Measurements from ENCODE around the gene NFATC2. TPM values are rescaled to one million over a fixed set of nuclear protein-coding genes. Genes with fewer than 3 reads are reported as not detected.

The NFATC2 gene
- total and polyA plus RNA-seq, 2 experiments from 2014 or later, result 4.9 to 8.3 TPM

GRCh38 chr20:51507216-51508036, 35.1 kb downstream of the NFATC2 start:
- Histone ChIP-seq H4K20me1 (ENCODE audit: insufficient read depth, poor library complexity, severe bottlenecking) (peaks cover 2% of the 10 kb centered on the region), H3K79me2 (no peaks in the 10 kb centered on the region), H3K9me2 (replicated peaks; ENCODE audit: insufficient read depth) (no peaks in the 10 kb centered on the region), H2AFZ (no peak overlapping the region), H3K9me3 (ENCODE audit: low read depth) (no peaks in the 10 kb centered on the region), H3K27ac (no peak overlapping the region), H3K4me1 (ENCODE audit: insufficient read depth) (no peaks in the 10 kb centered on the region), H3K27me3 (no peaks in the 10 kb centered on the region), H3K4me2 (no peak overlapping the region), H3K36me3 (replicated peaks; ENCODE audit: insufficient read depth, low read depth) (no peaks in the 10 kb centered on the region), H3K4me3 (no peak overlapping the region)
- TF ChIP-seq EZH2phosphoT487 (IDR thresholded peaks at IDR 0.05; ENCODE audit: low read depth, severe bottlenecking, unreplicated experiment) (no peak), EZH2 (IDR thresholded peaks at IDR 0.05; ENCODE audit: borderline replicate concordance) (no peak), CTCF (IDR thresholded peaks at IDR 0.05; ENCODE audit: poor library complexity) (no peak)
- DNase-seq (ENCODE audit: low spot score), result no peak
- 86% methylated on average over 19 of the region's 19 CpGs for WGBS (ENCODE audit: low lambda C conversion rate, missing lambda C conversion rate)

GRCh38 chr20:51506527-51507215, 35.8 kb downstream of the NFATC2 start:
- TF ChIP-seq EZH2phosphoT487 (IDR thresholded peaks at IDR 0.05; ENCODE audit: low read depth, severe bottlenecking, unreplicated experiment), result no peak
- TF ChIP-seq EZH2 (IDR thresholded peaks at IDR 0.05; ENCODE audit: borderline replicate concordance), result no peak
- no peak for TF ChIP-seq CTCF (IDR thresholded peaks at IDR 0.05; ENCODE audit: poor library complexity)
- Histone ChIP-seq H3K9me3 (ENCODE audit: low read depth) (no peaks in the 10 kb centered on the region), H3K27ac (no peak overlapping the region), H4K20me1 (ENCODE audit: insufficient read depth, poor library complexity, severe bottlenecking) (peaks cover 2% of the 10 kb centered on the region), H3K36me3 (replicated peaks; ENCODE audit: insufficient read depth, low read depth) (no peaks in the 10 kb centered on the region), H3K4me2 (no peak overlapping the region), H3K4me3 (no peak overlapping the region), H3K4me1 (ENCODE audit: insufficient read depth) (no peaks in the 10 kb centered on the region), H2AFZ (no peak overlapping the region), H3K27me3 (no peaks in the 10 kb centered on the region), H3K9me2 (replicated peaks; ENCODE audit: insufficient read depth) (no peaks in the 10 kb centered on the region), H3K79me2 (no peaks in the 10 kb centered on the region)
- WGBS (ENCODE audit: low lambda C conversion rate, missing lambda C conversion rate), result 93% methylated on average over 18 of the region's 18 CpGs
- no peak for DNase-seq (ENCODE audit: low spot score)

GRCh38 chr20:51505566-51505965, 37.0 kb downstream of the NFATC2 start:
- no peaks in the 10 kb centered on the region for H3K36me3 ChIP-seq (replicated peaks; ENCODE audit: insufficient read depth, low read depth)
- H2AFZ ChIP-seq, result no peak overlapping the region
- H3K9me3 ChIP-seq (ENCODE audit: low read depth), result no peaks in the 10 kb centered on the region
- H3K4me1 ChIP-seq (ENCODE audit: insufficient read depth), result no peaks in the 10 kb centered on the region
- H3K27me3 ChIP-seq, result no peaks in the 10 kb centered on the region
- H3K79me2 ChIP-seq, result no peaks in the 10 kb centered on the region
- H3K27ac ChIP-seq, result no peak overlapping the region
- TF ChIP-seq EZH2phosphoT487 (IDR thresholded peaks at IDR 0.05; ENCODE audit: low read depth, severe bottlenecking, unreplicated experiment) (no peak), CTCF (IDR thresholded peaks at IDR 0.05; ENCODE audit: poor library complexity) (no peak)
- no peak overlapping the region for H3K4me3 ChIP-seq
- H4K20me1 ChIP-seq (ENCODE audit: insufficient read depth, poor library complexity, severe bottlenecking), result peaks cover 2% of the 10 kb centered on the region
- H3K4me2 ChIP-seq, result no peak overlapping the region
- 93% methylated on average over 12 of the region's 12 CpGs for WGBS (ENCODE audit: low lambda C conversion rate, missing lambda C conversion rate)
- H3K9me2 ChIP-seq (replicated peaks; ENCODE audit: insufficient read depth), result no peaks in the 10 kb centered on the region
- no peak for DNase-seq (ENCODE audit: low spot score)
